GM18519 (cell line): ENCODE measurements around the gene KSR1.
"Not testable (repeated sequence)": the region's sequence is repeated elsewhere in the genome, so short reads cannot be mapped to it uniquely, and the experiment has no call there.

ENCODE experiments used
- ATAC-seq: cut with Tn5 transposase; IDR thresholded peaks from one replicate; pipeline ENCODE4 v1.9.1; 2021; ENCODE audit warnings: mild to moderate bottlenecking, moderate library complexity; ENCODE audit not compliant: unreplicated experiment, low FRiP score

The KSR1 gene

DNA sequence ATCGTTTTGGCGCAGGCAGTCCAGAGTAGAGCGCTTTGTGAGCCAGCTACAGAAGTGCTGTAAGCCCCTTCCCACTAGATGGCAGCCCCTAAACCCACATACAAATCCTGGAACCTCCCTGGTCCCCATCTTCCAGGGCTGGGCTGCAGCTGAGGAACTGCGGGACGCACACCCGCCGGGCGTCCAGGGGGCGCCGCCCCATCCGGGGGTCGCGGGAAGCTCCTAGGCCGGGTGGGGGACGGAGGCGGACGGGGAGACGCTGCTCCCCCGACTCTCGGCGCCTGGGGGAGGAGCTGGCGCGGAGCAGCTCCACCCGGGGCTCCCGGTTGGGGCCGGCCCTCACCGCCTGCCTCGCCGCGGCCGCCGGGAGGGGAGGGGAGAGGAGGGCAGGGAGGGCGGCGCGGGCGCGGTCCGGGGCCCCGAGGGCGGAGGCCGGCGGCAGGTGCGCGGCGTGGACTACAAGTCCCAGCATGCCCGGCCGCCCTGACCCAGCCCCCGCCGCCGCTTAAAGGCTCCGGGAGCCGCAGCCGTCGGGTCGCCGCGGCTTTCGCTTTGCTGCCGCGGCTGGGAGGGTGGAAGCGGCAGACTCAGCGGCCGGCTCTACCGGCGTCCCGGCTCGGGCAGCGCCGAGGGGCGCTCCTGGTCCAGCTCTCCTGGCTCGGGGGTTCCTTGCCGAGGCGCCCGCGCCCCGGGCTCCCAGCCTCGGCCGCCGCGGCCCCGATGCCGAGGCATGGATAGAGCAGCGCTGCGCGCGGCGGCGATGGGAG, at the start of gene KSR1:
Gene KSR1 (plus strand): TSS at position 535 of the 767 bp plus-strand sequence. CDS start 196 bp downstream, at position 731.
- ATAC-seq, result peak; percentile 76

DNA sequence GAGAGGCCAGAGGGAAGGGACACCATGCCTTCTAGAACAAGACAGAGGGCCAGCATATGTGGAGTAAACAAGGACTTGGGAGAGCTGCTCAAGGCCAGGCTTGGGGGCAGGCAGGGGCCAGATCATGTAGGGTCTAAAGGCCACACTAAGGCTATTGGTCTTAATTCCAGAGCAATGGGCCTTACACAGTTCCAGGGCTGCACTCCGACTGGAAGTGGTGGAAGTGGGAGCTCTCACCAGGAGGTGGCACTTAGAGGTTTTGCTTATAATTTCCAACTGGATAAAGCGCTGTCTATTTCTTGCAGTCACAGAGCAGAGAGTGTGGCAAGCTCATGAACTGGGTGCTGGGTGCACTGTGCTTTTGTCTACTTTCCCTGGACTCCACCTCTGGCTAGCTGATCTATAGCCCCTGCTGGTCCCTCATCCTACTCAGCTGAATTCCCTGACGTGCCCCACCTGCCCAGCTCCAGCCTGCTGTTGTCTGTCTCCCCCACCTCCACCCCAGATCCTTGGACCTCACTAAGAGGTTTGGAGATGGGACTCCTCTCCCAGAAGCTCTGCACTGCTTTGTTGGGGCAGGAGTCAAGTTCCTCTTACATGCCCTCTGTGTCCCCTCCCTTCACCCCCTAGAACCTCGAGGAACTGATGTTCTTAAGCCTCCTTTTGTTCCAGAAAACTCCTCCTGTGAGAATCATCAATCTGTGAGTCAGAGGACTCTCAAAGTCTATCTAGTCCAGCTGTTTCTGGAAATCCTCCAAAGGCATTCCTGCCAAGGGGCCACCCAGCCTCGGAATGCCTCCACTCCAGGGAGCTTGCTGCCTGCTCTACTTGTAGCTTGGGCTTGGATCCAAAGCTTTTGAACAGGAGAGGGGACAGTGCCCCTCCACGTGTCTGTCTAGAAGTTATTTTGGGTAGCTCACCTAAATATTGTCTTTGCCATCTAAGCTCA, 48.1 kb upstream of the KSR1 start:
- ATAC-seq, result no peak

DNA sequence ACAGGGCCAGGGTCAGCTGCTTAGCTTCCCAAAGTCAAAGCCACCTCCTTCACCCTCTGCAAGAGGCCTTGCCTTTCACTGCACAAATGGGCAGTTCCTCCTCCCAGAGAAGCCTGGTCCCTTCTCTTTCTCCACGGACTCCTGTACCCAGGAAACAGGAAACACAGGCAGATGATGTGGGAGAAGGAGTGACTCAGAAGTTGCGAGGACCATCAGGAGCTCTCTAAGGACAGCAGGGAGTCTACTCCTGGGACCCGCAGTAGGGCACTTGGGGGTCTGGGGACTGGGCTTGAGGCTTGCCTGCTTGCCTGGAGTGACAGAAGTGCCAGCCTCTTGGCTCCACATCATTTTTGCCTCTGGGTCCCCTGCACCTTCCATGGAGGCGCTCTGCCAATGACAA, 47.4 kb upstream of the KSR1 start:
- ATAC-seq, result no peak

DNA sequence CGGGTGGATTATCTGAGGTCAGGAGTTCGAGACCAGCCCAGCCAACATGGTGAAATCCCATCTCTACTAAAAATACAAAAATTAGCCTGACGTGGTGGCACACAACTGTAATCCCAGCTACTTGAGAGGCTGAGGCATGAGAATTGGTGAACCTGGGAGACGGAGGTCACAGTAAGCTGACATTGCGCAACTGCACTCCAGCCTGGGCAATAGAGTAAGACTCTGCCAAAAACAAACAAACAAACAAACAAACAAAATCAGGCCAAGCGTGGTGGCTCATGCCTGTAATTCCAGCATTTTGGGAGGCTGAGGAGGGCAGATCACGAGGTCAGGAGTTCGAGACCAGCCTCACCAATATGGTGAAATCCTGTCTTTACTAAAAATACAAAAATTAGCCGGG, 44.1 kb upstream of the KSR1 start:
- not testable (repeated sequence) for ATAC-seq

DNA sequence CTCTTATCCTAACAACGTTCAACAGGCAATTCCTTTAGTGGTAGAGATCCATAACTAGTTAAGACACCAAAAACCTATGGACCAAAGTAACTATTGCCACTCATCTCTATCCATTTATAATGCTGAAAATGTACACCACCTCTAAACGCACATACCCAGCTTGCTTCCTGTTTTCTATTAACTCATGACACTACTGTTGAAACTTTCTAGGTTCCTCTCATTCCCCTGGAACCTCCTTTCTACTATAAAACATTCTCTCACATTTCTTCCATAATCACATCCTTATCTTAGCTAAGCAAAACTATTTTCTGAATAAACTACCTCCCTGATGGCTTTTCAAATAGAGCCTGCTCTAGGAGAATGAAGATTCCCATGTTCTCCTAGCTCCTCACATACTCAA, 42.9 kb upstream of the KSR1 start:
- ATAC-seq, result no peak

DNA sequence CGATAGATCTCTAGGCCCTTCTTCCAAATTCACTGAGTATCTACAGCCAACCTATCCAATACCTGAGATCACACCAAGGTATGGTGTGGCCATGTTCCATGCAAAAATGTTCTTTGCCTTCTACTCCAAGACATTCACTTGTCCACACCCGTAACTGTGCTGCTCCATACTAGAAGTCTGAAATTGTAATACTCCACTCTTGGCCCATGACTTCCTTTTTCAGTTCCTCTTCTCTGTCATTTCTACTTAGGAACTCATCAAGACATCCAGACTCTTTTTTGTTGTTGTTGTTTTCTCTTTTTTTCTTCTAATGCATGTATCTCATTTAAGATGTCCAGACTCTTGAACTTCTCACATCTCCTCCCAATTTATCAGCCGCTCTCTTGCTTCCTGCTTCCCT, 42.5 kb upstream of the KSR1 start:
- ATAC-seq, result no peak

DNA sequence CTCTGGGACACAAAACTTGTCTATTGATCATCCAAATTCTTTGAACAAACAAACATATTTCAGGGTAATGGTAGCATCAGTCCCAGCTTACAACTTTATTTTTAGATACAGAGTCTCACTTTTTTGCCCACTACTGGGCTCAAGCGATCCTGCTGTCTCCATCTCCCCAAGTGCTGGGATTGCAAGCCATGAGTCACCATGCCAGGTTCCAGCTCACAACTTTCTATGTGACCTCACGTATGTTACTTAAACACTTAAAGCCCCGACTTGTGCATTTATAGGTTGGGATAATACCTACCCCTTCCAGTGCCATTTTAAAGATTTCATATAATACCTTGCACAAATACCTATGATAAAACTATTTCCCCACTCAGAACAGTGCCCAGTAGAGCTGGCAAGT, 42.0 kb upstream of the KSR1 start:
- ATAC-seq, result no peak

DNA sequence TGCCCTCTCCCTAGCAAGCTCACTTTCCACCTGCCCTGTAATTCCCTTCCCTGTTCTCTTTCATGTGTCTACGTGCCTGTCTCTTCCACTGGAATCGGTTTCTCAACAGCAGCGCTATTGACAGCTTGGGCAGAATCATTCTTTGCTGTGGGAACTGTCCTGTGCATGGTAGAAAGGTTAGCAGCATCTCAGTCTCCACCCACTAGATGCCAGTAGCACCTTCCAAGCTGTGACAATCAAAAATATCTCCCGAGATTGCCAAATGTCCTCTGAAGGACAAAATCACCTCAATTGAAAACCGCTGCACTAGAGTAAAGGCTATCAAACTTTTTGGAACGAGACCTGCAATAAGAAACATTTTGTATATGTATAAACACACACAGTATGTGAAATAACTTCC, 41.6 kb upstream of the KSR1 start:
- ATAC-seq, result no peak

DNA sequence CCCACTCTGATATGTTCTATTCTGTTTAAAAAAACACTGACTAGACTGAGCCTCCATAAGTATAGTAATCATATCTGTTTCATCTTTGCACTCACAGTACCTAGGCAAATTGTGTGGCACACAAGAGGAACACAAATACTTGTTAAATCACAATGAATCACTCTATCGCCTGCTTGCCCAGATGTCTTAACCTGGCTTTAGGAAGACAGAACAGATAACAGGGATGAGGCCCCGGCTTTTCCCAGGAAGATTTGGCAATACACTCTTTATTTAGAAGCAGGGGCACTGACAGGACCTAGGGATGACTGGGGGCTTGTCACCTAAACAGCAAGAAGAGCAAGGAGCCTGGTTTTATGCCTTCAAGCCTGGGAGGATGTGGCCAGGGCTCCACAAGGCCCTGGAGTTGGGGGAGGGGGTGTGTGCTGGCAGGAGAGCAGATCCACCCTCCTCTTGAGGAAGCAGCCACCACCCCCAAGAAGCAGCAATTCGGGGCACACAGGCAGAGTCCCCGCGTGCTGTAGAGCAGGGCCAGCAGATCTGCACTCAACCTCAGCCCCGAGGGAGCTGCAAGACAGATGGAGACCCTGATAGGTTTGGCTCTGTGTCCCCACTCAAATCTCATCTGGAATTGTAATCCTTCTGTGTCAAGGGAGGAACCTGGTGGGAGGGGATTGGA, 41.0 kb upstream of the KSR1 start:
- ATAC-seq, result no peak

DNA sequence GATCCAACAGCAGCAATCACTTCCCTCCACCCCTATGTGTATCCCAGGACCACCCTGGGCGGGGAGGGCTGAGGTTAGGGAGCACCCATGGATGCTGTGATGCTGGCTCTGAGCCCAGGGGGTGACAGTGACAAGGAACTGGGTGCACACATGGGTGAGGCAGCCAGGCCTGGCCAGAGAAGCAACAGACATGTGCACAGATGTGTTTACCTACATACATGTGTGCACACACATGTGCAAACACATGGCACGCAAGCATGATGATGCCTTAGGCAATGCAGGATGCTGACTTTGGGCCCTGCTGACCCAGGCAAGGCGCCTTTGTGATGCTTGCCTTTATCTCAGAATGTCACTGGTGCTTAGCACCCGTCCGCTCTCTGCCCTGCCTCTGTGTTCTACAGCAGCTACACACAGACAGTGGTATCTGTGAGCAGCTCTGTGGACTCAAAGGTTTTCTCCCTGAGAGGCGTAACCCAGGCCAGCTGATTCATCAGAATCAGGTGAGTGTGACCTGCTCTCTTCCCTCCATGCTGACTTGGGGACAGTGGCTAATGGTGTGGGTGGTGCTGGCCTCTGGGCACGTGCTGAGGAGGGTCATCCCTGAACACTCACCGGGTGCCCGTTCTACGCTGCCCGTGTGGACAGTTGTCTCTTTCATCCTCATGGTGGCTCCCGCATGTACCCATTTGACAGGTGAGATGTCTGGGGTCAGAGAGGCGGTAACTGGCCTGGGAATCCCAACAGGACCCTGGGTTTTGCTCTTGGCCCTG, 38.5 kb upstream of the KSR1 start:
- no peak for ATAC-seq

DNA sequence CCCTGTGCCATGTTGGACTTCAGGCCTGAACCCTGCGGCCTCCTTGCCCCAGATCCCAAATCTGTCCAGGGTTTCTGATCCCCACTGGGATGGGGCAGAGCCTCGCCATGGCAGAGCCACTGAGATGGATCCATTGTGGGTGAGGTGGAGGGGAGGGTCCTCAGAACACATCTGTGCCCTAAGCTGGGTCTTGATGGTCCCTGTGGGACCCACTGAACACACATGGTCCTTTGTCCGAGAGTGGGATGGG, 38.0 kb upstream of the KSR1 start:
- no peak for ATAC-seq

DNA sequence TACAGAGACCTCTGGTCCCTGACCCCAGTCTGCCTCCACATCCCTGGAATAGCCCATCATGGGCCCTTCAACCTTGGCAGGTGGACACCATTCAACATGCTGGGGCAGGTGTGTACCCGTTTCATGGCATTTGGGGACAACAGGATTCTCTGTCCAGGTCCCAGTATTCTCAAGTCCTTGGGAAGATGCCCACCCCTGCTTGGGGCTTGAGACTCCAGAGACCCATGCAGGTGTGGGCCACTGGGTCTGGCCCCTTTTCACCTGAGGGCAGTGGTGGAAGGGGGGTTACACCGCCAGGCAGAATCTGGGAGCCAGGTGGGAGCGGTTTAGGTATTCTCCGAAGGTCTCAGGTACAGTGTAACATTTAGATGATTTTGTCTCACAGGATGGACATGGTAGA, 37.1 kb upstream of the KSR1 start:
- ATAC-seq, result no peak

DNA sequence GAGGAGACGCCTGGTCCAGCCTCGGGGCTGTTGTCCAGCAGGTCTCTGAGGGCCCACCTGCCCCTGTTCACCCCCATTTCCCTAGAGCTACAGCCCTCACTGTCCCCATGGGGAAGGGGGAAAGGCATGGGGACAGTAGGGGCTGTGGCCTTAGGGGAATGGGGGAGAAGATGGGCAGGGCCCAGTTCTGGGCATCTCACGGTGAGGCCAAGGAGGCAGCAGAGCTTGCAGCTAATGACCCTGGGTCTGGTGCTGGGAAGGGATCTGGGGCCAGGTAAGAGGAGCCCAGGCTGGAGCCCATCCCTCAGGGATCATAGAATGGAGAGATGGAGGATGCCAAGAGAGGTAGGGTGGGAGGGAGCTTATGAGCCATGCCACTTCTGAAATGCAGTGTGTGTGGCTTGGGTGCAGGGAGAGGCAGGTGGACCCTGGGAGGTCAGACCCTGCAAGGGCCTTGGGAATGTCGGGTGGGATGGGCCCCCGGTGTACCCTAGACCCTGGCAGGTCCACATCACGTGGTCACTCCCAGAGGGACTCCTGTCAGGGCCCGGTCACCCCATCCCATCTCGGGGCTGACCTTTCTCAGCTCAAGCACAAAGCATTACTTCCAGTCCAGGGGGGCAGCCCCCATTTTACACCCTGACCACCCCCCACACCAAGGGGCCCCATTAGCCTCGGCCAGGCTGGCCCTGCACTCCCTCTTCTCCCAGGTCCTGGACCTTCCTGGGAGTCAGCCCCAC, 35.9 kb upstream of the KSR1 start:
- ATAC-seq, result no peak

DNA sequence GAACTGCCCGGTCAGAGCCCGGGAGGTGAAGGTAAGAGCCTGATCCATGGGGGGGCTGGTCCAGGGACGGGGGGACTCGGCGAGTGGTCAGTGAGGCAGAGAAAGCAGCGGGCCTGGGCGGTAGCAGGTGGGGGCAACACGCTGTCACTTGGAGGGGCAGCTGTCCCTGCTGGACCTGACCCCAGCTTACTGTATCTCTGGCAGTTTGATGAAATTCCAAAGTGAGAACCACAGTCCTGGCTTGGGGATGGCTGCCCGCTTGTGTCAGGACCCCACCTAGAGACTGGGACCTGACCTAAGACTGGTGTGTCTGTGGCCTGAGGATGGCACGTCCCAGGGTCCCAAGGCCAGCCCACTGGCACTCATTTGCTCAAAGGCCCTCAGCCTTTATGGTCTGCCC, 35.1 kb upstream of the KSR1 start:
- no peak for ATAC-seq

DNA sequence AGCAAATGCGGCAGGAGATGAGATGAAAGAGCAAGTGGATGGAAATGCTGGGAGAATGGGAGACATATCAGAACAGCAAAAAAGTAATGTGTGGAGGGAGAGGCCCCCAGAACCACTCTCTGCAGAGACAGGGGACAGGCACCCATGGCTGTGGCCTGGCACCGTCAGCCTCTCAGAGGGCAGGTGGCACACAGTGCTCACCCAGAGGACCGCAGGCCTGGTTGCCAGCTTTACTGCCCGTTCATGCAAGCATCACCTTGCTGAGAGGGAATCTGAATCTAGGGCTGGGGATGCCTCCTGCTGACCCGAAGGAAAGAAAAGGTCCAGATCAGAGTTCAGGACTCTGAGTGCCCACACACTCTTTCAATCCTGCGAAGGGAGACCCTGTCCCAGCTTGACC, 34.6 kb upstream of the KSR1 start:
- ATAC-seq, result not testable (repeated sequence)

DNA sequence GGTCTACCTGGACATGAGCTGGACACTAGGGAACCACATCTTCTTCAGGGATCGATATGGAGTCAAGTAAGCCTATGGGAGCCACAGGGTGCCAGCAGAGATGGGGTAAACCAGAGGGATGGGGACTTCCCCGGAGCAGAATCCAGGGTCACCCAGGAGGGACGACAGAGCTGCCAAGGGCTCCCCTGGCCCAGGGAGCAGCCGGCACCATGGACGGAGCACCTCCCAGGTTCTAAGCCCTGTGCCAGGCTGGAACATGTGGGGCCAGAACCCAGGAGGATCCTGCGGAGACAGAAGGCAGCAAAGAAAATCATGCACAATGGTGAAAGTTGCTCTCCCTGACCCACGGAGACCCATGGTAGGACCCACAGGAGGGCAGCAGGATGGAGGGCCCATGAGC, 33.6 kb upstream of the KSR1 start:
- no peak for ATAC-seq

DNA sequence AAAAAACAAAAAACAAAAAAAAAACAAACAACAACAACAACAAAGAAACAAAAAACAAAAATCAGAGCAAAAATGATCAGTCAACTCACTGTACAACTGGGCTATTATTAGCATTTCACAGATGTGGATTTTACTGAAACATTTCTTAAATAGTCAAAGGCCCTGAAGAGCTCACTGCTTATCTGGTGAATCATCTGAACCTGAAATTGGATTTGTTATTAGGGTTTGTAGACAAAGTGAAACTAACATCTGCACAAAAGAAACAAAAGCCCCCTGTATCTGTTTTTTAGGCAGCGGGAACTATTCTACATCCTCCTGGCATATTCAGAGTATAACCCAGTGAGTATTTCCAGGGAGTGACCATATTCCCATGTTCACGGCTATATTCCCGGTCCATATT, 32.6 kb upstream of the KSR1 start:
- no peak for ATAC-seq

DNA sequence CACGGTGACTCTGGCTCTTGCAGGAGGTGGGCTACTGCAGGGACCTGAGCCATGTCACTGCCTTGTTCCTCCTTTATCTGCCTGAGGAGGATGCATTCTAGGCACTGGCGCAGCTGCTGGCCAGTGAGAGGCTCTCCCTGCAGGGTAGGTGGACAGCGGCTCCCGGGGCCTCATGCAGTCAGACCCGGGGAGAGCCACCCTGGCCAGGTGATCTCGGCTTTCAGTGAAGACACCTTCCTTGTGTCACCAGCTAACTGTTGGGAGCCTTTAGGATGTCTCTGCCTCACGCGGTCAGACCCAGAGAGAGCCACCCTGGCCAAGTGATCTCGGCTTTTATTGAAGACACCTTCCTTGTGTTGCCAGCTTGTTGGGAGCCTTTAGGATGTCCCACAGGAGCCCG, 31.7 kb upstream of the KSR1 start:
- no peak for ATAC-seq

DNA sequence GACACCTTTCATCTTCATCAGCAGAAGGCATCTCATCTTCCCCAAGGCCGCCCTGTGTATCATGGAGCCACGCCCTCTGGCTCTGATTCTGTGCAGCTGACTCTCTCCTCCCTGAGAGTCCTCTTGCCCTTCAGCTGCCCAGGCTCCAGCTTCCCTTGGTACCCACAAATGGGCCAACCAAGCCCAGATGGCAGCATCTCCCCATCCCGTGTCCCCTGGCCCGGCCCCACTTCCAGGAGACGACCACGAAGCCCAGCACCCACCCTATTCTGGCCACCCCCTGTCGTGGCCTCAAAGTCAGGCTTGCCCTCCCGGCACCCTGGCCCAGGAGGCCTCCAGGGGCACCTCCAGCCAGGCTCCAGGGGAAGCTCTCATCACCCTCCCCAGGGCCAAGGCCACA, 31.3 kb upstream of the KSR1 start:
- ATAC-seq, result no peak

DNA sequence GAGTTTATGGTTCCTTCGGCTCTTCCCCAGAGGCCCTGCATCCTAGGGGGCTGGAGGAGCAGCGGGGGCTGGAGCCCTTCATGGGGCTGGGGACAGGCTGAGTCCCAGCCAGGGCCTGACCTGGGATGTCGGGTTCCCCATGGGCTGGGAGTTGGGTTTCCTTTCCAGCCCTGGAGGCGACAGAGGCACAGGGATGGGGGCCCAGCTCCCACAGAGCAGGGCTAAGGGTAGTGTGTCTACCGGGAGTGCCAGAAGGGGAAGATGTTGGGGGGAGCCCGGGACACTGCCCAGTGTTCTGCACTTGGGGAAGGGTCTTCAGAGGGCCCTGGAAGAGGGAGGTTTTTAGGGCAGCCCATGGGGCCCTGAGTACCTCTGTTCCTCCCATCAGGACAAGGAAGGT, 30.7 kb upstream of the KSR1 start:
- ATAC-seq, result not testable (repeated sequence)
